BJ (cell line): ENCODE results near the gene HHAT. TPM values are rescaled to one million over a fixed set of nuclear protein-coding genes. Genes with fewer than 3 reads are reported as not detected.

Source experiments
- CTCF ChIA-PET: fragments of 350-600 bp; formaldehyde crosslinking; extraction: SDS; loops from one replicate; lab custom pipeline; 2021; ENCODE audit warnings: antibody characterized with exemption, inconsistent platforms; lab: Yijun Ruan, JAX
- POLR2A ChIA-PET: fragments of 300-600 bp; sonication (Branson Sonifier 250); formaldehyde crosslinking; extraction: SDS; loops from one replicate; lab custom pipeline; 2021; ENCODE audit warnings: antibody characterized with exemption; lab: Charles Lee
- DNase-seq: peaks from one replicate; pipeline ENCODE4 v3.0.0-alpha.2; 2011; ENCODE audit warnings: low read depth
- H3K27me3 ChIP-seq: 2 replicates; pipeline ENCODE4 v1.6.0; 2011; ENCODE audit warnings: low read length; ENCODE audit not compliant: control insufficient read depth, insufficient read depth
- H3K36me3 ChIP-seq: 2 replicates; pipeline ENCODE4 v1.5.1; 2011; ENCODE audit warnings: low read length; ENCODE audit not compliant: control insufficient read depth, insufficient read depth
- H3K4me3 ChIP-seq: 2 replicates; pipeline ENCODE4 v1.5.1; 2011; ENCODE audit warnings: low read depth, mild to moderate bottlenecking, control low read depth, low read length
- polyA plus RNA-seq: library from polyadenylated mRNA; depleted of rRNA; stranded (reverse); fragments of >200 nt; gene quantifications from 2 replicates; pipeline ENCODE4 v1.2.3, GENCODE V29; 2011
- TF ChIP-seq, protein P1 (sequence below): IDR thresholded peaks from 2 replicates; pipeline ENCODE4 v1.5.1; 2011; ENCODE audit warnings: low read depth, mild to moderate bottlenecking, control low read depth, inconsistent platforms, low read length, moderate library complexity; ENCODE audit not compliant: insufficient read depth

Gene HHAT
- polyA plus RNA-seq, 1 experiment: 6.6 TPM

DNA sequence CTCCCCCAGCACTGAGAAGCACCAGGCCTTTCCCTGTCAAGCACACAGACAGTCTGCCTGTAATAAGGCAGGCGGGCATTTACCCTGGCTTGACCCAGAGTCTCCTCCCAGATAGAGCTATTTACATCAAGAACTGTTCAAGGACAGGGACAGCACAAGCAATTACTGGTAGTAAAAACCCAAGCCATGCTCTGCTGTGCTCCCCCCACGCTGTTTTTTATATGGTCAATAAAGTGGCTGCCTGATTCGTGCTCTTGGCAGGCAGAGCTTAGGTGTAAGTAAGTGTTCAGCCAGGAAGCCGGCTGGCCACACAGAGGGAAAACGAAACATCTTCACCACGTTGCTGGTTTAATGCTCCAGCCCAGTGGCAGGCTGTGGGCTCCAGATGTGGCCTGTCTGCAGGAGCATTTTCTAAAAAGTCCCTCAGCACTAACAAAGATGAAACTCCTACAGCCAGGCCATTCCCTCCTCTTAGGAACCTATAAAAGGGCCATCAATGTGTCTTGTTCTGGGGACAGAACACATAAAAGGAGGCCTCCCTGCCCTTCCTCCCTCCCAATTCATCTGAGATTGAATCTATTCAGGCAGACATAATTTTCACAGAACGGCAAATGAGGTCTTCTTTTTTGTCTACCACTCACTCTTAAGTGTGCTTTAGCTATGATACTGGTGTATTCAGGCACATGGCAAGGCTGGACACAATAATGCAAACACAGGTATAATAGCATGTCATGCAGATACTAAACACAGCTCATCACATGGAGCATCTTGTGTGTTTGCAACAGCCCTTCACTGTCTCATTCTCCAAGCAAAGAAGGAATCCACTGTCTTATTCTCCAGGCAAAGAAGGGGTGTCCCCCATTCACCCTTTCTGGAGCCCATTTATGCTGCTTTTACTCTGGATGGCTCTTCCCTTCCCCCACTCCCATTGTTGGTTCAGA is 378.9 kb downstream of the HHAT start:
- TF ChIP-seq, protein P1, sequence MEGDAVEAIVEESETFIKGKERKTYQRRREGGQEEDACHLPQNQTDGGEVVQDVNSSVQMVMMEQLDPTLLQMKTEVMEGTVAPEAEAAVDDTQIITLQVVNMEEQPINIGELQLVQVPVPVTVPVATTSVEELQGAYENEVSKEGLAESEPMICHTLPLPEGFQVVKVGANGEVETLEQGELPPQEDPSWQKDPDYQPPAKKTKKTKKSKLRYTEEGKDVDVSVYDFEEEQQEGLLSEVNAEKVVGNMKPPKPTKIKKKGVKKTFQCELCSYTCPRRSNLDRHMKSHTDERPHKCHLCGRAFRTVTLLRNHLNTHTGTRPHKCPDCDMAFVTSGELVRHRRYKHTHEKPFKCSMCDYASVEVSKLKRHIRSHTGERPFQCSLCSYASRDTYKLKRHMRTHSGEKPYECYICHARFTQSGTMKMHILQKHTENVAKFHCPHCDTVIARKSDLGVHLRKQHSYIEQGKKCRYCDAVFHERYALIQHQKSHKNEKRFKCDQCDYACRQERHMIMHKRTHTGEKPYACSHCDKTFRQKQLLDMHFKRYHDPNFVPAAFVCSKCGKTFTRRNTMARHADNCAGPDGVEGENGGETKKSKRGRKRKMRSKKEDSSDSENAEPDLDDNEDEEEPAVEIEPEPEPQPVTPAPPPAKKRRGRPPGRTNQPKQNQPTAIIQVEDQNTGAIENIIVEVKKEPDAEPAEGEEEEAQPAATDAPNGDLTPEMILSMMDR: no peak
- Histone ChIP-seq H3K4me3 (no peak overlapping the region), H3K27me3 (no peaks in the 10 kb centered on the region), H3K36me3 (no peaks in the 10 kb centered on the region)
- ChIA-PET CTCF (no interaction called here), POLR2A (no interaction called here)
- no peak for DNase-seq

DNA sequence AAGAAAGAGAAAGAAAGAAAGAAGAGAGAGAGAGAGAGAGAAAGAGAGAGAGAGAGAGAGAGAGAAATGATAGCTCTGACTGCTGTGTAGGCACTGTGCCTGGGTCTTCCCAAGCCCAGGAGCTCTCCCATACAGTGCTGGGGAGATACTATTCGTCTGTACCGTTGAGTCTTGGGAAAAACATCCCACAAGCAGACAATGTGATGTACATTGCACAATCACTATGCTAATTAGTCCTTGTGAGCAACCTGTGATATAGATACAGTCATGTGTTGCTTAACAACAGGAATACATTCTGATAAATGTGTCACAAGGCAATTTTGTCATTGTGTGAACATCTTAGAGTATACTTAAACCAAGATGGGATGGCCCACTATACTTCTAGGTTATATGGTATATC is 381.0 kb downstream of the HHAT start:
- Histone ChIP-seq H3K36me3 (no peaks in the 10 kb centered on the region), H3K4me3 (no peak overlapping the region), H3K27me3 (no peaks in the 10 kb centered on the region)
- CTCF ChIA-PET: interaction anchor here (0.6 kb wide), 1 partner anchor 241 kb away, joined by 3 read pairs; no protein-coding TSS in a partner anchor
- POLR2A ChIA-PET: no interaction called here
- TF ChIP-seq, protein P1: no peak
- no peak for DNase-seq

DNA sequence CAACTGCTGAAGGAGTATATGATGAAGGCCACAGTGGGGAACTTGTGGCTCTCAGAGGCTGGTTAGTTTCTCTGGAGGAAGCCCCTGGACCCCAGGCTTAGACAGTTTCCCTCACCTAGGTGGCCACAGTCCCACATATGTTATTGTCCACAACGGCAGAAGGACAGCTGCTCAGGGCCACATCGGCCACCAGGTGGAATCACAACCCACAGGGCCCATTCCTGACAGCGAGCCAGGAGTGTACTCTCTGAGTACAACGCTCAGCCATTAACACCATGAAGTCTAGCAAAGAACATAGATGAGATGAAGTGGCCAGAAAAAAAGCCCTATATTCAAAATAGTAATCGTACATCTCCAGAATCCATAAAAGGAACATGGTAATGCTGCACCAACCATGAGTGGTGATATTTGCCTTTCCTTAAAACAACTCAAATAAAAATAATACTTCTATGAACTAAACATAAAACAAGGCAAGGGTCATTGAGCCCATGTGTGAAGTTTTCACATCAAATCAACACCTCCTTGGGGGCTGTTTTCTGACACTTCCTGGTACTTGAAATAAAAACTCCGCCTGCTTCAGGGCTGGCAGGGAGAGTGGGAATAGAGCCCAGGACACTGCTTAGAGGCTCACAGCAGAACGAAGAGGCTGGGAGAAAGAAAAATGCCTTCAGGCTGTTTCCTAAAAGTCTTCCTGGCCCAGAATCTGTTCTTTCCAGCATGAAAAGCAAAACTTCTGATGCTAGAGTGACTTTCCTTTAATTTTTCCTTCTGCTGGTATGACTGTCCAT is 383.3 kb downstream of the HHAT start:
- ChIA-PET POLR2A (no interaction called here), CTCF (interaction anchor here (1.2 kb wide), 1 partner anchor 9 kb away, joined by 4 read pairs; no protein-coding TSS in a partner anchor)
- no peaks in the 10 kb centered on the region for H3K36me3 ChIP-seq
- no peaks in the 10 kb centered on the region for H3K27me3 ChIP-seq
- no peak overlapping the region for H3K4me3 ChIP-seq
- TF ChIP-seq, protein P1: no peak
- no peak for DNase-seq

DNA sequence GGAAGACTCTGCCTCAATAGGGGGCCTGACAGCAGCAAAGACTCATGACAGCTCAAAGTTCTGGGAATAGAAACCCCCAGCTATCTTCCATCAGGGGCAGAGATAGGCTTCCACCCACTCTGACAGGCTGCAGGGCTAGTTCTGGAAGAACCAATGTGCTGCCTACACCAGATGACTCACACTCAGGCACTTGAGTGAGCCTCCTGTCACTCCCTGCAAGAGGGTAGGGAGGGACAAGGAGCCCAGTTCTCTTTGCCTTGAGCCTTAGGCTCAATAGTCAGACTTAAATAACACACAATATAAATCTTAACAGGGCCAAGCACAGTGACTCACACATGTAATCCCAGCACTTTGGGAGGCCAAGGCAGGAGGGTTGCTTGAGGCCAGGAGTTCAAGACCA is 386.4 kb downstream of the HHAT start:
- Histone ChIP-seq H3K27me3 (no peaks in the 10 kb centered on the region), H3K36me3 (no peaks in the 10 kb centered on the region), H3K4me3 (no peak overlapping the region)
- TF ChIP-seq, protein P1: no peak
- ChIA-PET POLR2A (no interaction called here), CTCF (interaction anchor here (0.6 kb wide), 1 partner anchor 839 kb away, joined by 3 read pairs; no protein-coding TSS in a partner anchor)
- DNase-seq: no peak

DNA sequence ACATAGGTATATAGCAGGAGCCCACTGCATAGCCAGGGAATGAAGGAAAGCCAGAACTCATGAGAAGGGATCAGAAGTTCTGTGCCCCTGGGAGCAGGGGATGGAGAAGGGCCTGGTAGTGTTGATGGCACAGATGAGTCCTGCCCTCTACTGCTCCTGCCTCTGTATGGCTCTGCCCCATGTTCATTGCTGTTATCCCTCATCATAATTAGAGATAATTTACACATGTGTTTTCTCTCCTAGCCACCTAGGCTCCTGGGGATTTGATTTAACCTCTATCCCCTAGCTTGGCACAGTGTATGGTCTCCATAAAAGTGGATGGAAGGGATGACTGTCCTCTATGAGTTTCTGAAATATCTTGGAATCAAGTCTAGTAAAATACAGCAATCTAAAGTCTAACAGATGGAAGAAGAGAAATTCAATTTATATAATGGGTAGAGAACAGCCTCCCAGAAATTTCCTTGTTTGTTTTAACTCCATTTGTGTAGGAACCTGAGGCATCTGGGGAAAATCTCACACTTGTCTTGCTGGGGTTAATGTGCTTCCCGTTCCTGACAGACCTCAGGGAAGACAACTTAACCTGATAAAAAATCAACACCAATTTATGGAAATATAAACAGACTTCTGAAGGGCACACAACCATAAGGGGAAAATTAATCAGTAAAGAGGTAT is 393.8 kb downstream of the HHAT start:
- TF ChIP-seq, protein P1: no peak
- Histone ChIP-seq H3K36me3 (no peaks in the 10 kb centered on the region), H3K27me3 (no peaks in the 10 kb centered on the region), H3K4me3 (no peak overlapping the region)
- ChIA-PET CTCF (interaction anchor here (2.2 kb wide), 1 partner anchor 12 kb away, joined by 9 read pairs; no protein-coding TSS in a partner anchor), POLR2A (no interaction called here)
- DNase-seq: no peak
